HepG2 (cell line): Measurements from ENCODE around the gene TPPP3. TPM values are rescaled to one million over a fixed set of nuclear protein-coding genes. Genes with fewer than 3 reads are reported as not detected.

Experiments
- AGO1 ChIP-seq: fragments of 200-400 bp; formaldehyde crosslinking; IDR thresholded peaks from 2 replicates; pipeline ENCODE4 v1.6.1; 2017; ENCODE audit warnings: mild to moderate bottlenecking, low read depth, low read length, moderate library complexity; ENCODE audit not compliant: poor library complexity, severe bottlenecking
- ARNT2 ChIP-seq: sonication (generic); formaldehyde crosslinking; IDR thresholded peaks from 2 replicates; pipeline ENCODE4 v1.8.0; 2022; ENCODE audit warnings: mild to moderate bottlenecking, low read depth, missing genetic modification reagents, moderate library complexity
- ATF4 ChIP-seq, 2 experiments: fragments of 450-650 bp in 1 of 2; sonication (generic) in 1 of 2; formaldehyde crosslinking; IDR thresholded peaks; 2 replicates each; pipeline versions ENCODE4 v1.5.0 to v1.8.0; 2020 to 2022; ENCODE audit warnings: mild to moderate bottlenecking in 1 of 2, missing genetic modification reagents in 1 of 2
- HMGA1 ChIP-seq: sonication (generic); formaldehyde crosslinking; conservative IDR thresholded peaks from 2 replicates; pipeline ENCODE4 v1.4.0; 2020; ENCODE audit warnings: missing genetic modification reagents
- LBX2 ChIP-seq: sonication (generic); formaldehyde crosslinking; IDR thresholded peaks from 2 replicates; pipeline ENCODE4 v1.5.0; 2020; ENCODE audit warnings: missing genetic modification reagents, mild to moderate bottlenecking, borderline replicate concordance
- MAFF ChIP-seq: IDR thresholded peaks from 2 replicates; pipeline ENCODE4 v1.6.1; 2011; ENCODE audit warnings: low read depth, low read length, improper control_type of control experiment
- PATZ1 ChIP-seq: sonication (generic); formaldehyde crosslinking; IDR thresholded peaks from 2 replicates; pipeline ENCODE4 v1.4.0; 2020; ENCODE audit warnings: missing genetic modification reagents
- RCOR2 ChIP-seq: IDR thresholded peaks from 2 replicates; pipeline ENCODE4 v1.6.1; 2016; ENCODE audit warnings: missing biosample characterization, missing genetic modification reagents
- SETDB1 ChIP-seq: sonication (generic); formaldehyde crosslinking; IDR thresholded peaks from 2 replicates; pipeline ENCODE4 v1.5.1; 2020; ENCODE audit warnings: missing genetic modification reagents, mild to moderate bottlenecking, borderline replicate concordance
- SSRP1 ChIP-seq: IDR thresholded peaks from 2 replicates; pipeline ENCODE4 v1.6.1; 2016; ENCODE audit warnings: control low read depth
- TAF15 ChIP-seq: fragments of 200-400 bp; formaldehyde crosslinking; IDR thresholded peaks from one replicate; pipeline ENCODE4 v1.6.1; 2018; ENCODE audit warnings: mild to moderate bottlenecking, low read depth, low read length; ENCODE audit not compliant: poor library complexity, severe bottlenecking
- ZBTB3 ChIP-seq: sonication (generic); formaldehyde crosslinking; IDR thresholded peaks from 2 replicates; pipeline ENCODE4 v1.4.0; 2020; ENCODE audit warnings: low read depth, mild to moderate bottlenecking, moderate library complexity, missing genetic modification reagents, borderline replicate concordance
- ZFAT ChIP-seq: sonication (generic); formaldehyde crosslinking; conservative IDR thresholded peaks from 2 replicates; pipeline ENCODE4 v1.8.1; 2023; ENCODE audit warnings: missing genetic modification reagents, inconsistent platforms
- ZNF18 ChIP-seq: sonication (generic); formaldehyde crosslinking; IDR thresholded peaks from 2 replicates; pipeline ENCODE4 v1.8.0; 2022; ENCODE audit warnings: mild to moderate bottlenecking, missing genetic modification reagents; ENCODE audit not compliant: insufficient replicate concordance
- ZNF441 ChIP-seq: sonication (generic); formaldehyde crosslinking; IDR thresholded peaks from 2 replicates; pipeline ENCODE4 v1.7.0; 2021; ENCODE audit warnings: missing genetic modification reagents, borderline replicate concordance
- ZNF558 ChIP-seq: sonication (generic); formaldehyde crosslinking; IDR thresholded peaks from 2 replicates; pipeline ENCODE4 v1.9.0; 2022; ENCODE audit warnings: mild to moderate bottlenecking, missing genetic modification reagents, borderline replicate concordance
- ZNF678 ChIP-seq: sonication (generic); formaldehyde crosslinking; IDR thresholded peaks from 2 replicates; pipeline ENCODE4 v1.4.0; 2020; ENCODE audit warnings: mild to moderate bottlenecking, missing genetic modification reagents
- ZNF770 ChIP-seq: sonication (generic); formaldehyde crosslinking; IDR thresholded peaks from 2 replicates; pipeline ENCODE4 v1.5.0; 2020; ENCODE audit warnings: mild to moderate bottlenecking, missing genetic modification reagents
- ZNF772 ChIP-seq: sonication (generic); formaldehyde crosslinking; IDR thresholded peaks from 2 replicates; pipeline ENCODE4 v1.5.0; 2020; ENCODE audit warnings: mild to moderate bottlenecking, missing genetic modification reagents
- ZSCAN5A ChIP-seq: sonication (generic); formaldehyde crosslinking; IDR thresholded peaks from 2 replicates; pipeline ENCODE4 v1.8.0; 2022; ENCODE audit warnings: mild to moderate bottlenecking, missing genetic modification reagents, borderline replicate concordance
- polyA plus RNA-seq, 8 experiments: library from polyadenylated mRNA; depleted of rRNA in 3 of 8; stranded (reverse) in 7 of 8; unstranded in 1 of 8; fragments of >200 nt; fragmentation: Illumina TruSeq in 4 of 8; extraction: Trizol in 4 of 8; gene quantifications; 2 replicates each; pipeline versions ENCODE4 v1.2.1 to v1.2.3, GENCODE V29; 2011 to 2016; ENCODE audit warnings: low read depth in 4 of 8, missing spikeins in 1 of 8, mixed read lengths in 1 of 8; ENCODE audit not compliant: insufficient read depth in 1 of 8
- total RNA-seq, 5 experiments: library from RNA; depleted of rRNA; stranded (reverse); fragments of >200 nt; fragmentation: Illumina TruSeq; extraction: Trizol; gene quantifications; 2 replicates each; pipeline ENCODE4 v1.2.3, GENCODE V29; 2016; ENCODE audit warnings: low read depth in 1 of 5

Gene TPPP3
- total and polyA plus RNA-seq, 2 of the 13 experiments (the other 11 are each of a cell fraction or from before 2014, with no cell fraction given), result 0.16 to 0.44 TPM

GRCh38 chr16:67431775-67432505 is 38.6 kb upstream of the TPPP3 start (continued):
- TF ChIP-seq TAF15 (no peak), ZNF558 (CRISPR knock-in tag) (no peak), SETDB1 (CRISPR knock-in tag) (no peak), ZNF441 (no peak), PATZ1 (peak; percentile 60; the same call in 1 of the 2 replicates), LBX2 (no peak), ARNT2 (CRISPR knock-in tag) (0 out of 2 replicates have a peak, but pooled peaks have one; percentile 2), MAFF (0 out of 2 replicates have a peak, but pooled peaks have one; percentile 22), ZSCAN5A (CRISPR knock-in tag) (no peak), ATF4 (CRISPR knock-in tag; IDR thresholded peaks at IDR 0.05) (no peak), RCOR2 (CRISPR knock-in tag) (no peak), ZNF772 (CRISPR knock-in tag) (0 out of 2 replicates have a peak, but pooled peaks have one; percentile 47), ZNF678 (CRISPR knock-in tag) (no peak), ZFAT (CRISPR knock-in tag) (no peak), ZBTB3 (CRISPR knock-in tag) (no peak), ZNF18 (no peak), ZNF770 (CRISPR knock-in tag) (no peak), AGO1 (no peak), SSRP1 (no peak), HMGA1 (CRISPR knock-in tag) (no peak)
